ENCODE data around the gene BPI.
"Not testable (repeated sequence)": the region's sequence is repeated elsewhere in the genome, so short reads cannot be mapped to it uniquely, and the experiment has no call there.

The BPI gene

GRCh38 chr20:38306379-38306778 is 2.4 kb downstream of the BPI start:
- DNase-seq, result no peak

DNA sequence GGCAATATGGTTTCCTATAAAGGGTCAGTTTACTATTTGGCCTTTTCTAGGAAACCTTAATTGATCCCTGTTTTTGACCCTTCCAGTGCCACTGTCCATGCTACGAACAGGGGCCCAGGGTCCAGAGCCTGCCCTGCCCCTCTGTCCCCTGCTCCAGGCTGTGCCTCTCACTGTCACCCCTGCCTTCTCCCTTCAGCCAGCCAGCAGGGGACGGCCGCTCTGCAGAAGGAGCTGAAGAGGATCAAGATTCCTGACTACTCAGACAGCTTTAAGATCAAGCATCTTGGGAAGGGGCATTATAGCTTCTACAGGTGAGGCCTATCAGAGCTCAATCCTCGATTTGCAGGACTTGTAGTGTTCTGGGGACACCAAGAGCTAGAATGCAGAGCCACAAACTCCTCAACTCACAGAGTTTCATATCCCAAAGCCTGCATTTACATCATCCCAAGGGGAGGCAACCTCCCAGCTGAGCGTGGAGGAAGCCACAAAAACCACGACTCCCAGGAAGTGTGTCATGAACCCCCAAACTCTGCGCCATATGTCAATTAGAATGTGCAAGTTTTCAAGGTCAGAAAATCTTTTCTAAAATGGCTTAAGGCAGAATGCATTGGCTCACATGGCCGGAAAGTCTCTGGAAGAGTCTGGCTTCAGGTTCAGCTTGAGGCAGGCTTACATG is 3.6 kb downstream of the BPI start:
- DNase-seq, result no peak

GRCh38 chr20:38308047-38308438 is 4.1 kb downstream of the BPI start:
- no peak for DNase-seq

DNA sequence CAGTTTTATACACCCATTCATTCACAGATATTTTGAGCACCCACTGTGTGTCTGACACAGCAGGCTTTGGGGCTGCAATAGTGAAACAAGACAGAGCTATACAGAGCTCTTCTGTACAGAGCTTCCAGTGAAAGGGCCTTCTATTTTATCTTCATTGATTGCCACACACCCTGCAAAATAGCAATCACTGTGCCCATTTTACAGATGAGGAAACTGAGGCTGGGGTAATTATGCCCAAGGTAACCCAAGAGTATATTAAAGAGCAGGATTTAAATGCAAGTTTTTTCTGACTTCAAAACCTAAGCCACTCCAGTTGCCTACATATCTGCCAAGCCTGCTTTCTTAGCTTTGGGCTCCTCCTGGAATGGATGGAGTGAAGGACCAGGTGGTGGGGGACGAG is 4.5 kb downstream of the BPI start:
- DNase-seq, result no peak

- DNase-seq, result no peak
Measured at GRCh38 chr20:38311091-38311490, 7.1 kb downstream of the BPI start.

- DNase-seq, result no peak
Measured at GRCh38 chr20:38311491-38311890, 7.5 kb downstream of the BPI start.

DNA sequence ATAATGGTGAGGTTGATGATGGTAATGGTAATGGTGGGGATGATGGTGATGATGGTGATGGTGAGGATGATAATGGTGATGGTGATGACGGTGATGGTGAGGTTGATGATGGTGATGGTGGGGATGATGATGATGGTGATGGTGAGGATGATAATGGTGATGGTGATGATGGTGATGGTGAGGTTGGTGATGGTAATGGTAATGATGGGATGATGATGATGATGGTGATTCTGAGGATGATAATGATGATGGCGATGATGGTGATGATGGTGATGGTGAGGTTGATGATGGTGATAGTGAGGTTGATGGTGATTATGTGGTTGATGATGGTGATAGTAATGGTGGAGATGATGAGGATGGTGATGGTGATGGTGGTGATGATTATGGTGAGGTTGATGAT is 9.7 kb downstream of the BPI start:
- no peak for DNase-seq

DNA sequence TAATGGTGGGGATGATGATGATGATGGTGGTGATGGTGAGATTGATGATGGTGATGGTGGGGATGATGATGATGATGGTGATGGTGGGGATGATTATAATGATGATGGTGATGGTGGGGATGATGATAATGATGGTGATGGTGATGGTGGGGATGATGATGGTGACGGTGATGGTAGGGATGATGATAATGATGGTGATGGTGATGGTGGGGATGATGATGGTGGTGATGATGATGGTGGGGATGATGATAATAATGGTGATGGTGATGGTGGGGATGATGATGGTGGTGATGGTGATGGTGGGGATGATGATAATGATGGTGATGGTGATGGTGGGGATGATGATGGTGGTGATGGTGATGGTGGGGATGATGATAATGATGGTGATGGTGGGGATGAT is 10.4 kb downstream of the BPI start:
- not testable (repeated sequence) for DNase-seq

DNA sequence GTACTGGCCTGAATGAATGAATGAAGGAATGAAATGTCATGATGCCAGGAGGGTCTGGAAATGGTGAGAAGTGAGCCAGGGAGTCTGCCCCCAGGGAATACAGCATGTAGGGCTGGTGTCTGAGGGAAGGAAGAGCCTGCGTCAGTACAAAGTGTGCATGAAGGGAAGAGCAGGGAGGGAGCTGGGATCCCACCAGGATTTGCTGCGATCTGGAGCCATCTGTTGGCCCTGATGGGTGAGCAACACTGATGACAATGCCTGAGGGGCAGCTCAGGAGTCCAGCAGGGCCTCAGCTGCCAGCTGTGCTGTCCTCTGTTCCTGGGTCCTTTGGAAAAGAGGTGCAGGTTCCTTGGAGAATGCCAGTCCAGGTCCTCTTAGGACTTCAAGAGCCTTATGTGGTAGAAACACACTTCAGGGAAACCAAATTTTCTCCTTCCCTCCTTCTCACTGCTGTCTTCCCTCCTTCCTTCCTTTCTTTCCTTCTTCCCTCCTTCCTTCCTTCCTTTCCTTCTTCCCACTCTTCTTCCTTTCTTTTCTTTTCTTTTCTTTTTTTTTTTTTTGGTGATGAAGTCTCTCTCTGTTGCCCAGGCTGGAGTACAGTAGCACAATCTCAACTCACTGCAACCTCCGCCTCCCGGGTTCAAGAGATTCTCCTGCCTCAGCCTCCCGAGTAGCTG is 11.5 kb downstream of the BPI start:
- no peak for DNase-seq

GRCh38 chr20:38316341-38316740 is 12.4 kb downstream of the BPI start:
- no peak for DNase-seq

DNA sequence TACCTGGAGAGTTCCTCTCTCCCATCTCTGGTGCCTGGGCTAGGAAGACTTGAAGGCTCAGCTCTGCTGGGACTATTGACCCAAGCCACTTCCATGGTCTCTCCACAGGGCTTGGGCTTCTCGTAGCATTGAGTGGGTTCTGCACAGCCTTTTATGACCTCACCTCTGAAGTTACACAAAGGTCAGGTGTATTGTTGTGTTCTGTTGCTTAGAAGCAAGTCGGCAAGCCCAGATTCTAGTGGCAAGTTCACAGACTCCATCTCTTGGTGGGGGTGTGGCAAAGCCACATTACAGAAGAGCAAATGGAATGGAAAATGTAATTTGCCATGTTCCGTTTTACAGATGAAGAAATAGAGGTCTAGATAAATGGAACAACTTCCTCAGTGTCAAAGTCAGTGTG is 13.5 kb downstream of the BPI start:
- no peak for DNase-seq

GRCh38 chr20:38320221-38320620 is 16.3 kb downstream of the BPI start:
- no peak for DNase-seq

- no peak for DNase-seq
Measured at GRCh38 chr20:38321959-38322598, 18.1 kb downstream of the BPI start.

GRCh38 chr20:38324159-38324558 is 20.2 kb downstream of the BPI start:
- DNase-seq, result no peak

- DNase-seq, result no peak
Measured at GRCh38 chr20:38325167-38325566, 21.2 kb downstream of the BPI start.

DNA sequence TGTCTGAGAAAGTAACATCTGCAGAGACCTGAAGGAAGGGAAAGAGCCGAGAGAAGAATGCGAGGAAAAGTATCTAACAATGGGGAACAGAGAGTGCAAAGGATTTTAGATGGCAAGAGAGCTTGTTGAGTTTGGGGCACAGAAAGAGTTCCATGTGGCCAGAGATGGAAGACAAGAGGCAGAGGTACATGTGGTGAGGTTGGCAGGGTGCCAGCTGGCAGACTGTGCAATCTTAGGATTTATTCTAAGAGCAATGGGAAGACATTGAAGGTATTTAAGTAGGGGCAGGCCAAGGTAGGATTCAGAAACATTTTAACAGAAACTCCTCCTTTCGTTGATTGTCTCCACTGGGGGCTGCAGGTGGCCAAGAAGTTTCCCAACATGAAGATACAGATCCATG is 21.9 kb downstream of the BPI start:
- DNase-seq, result no peak

- DNase-seq, result no peak
Measured at GRCh38 chr20:38326309-38326708, 22.4 kb downstream of the BPI start.

GRCh38 chr20:38330638-38331037 is 26.7 kb downstream of the BPI start:
- no peak for DNase-seq

GRCh38 chr20:38331245-38331644 is 27.3 kb downstream of the BPI start:
- no peak for DNase-seq

DNA sequence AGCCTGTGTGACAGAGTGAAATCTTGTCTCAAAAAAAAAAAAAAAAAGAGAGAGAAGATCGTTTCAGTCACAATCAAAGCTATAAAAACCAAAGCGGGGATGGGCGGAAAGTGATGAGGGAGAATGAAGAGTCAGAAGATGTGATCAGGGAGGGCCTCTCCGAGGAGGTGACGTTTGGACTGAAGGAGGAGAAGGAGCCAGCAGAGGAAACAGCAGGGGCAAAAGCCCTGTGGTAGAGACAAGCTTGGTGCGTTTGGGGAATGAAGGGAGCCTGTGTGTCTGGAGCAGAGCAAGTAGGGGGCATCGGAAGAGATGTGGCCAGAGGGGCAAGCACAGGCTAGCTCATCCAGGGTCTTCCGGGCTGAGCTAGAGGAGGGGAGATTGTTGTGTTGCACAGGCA is 27.9 kb downstream of the BPI start:
- DNase-seq, result no peak

DNA sequence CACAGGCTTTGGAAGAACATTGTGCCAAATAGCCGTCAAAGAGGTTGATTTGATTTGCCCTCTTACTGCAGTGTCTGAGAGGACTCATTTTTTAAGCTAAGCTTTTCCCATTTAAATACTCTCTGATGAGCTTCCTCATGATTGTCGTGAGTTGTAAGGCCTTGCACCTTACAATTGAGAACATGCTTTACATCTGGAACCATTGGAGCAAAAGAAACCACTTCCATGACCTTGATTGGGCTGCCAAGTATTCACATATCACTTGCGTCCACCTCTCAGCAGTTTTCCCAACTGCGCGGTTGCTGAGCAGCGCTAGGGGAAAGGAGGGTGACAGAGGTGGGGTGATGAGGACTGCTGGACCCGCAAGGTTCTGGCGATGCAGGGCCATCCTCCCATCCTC is 30.1 kb downstream of the BPI start:
- DNase-seq, result no peak

DNA sequence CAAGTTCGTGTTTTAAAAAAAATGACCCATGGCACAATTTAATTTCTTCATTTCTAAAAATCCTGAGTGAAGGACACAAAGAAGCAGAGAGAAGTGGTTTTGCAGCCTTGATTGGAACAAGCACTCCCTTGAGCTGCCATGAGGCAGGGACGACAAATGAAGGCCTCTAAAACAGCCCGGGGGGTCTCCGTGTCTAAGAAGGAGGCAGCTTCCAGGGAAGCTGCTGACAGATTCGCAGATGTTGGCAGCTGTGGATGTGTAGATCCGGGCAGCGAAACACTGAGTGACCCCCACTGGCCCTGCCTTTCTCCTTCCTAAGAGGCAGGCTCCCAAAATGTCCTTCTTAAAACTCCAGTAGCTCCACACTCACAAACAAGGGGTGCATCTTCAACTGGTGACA is 32.8 kb downstream of the BPI start:
- no peak for DNase-seq

DNA sequence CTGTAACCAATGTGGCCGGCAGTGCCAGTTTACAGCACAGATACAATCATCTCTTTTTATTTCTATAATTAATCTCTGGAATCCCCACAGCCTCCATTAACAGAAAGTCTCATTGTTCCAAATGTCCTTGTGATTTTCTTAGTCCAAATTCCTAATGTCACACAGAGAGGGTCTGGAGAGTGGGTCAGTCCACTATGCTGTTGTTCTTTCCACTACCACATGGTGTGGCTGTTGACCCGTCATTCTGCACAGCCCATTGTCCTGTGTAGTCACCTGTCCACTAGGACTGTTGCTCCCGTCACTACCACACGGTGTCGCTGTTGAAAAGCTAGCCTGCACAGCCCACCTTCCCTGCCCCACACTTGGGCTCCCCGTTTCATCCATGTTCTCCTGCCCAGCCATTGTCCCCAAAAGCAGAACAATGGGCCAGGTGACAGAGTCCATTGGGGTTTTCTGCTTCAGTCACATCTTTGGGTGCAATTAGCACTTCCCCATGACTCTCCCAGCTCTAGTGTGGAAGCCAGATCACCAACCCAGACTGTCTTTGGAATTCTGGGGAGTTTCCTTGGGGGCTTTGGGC is 33.7 kb downstream of the BPI start:
- DNase-seq, result no peak

DNA sequence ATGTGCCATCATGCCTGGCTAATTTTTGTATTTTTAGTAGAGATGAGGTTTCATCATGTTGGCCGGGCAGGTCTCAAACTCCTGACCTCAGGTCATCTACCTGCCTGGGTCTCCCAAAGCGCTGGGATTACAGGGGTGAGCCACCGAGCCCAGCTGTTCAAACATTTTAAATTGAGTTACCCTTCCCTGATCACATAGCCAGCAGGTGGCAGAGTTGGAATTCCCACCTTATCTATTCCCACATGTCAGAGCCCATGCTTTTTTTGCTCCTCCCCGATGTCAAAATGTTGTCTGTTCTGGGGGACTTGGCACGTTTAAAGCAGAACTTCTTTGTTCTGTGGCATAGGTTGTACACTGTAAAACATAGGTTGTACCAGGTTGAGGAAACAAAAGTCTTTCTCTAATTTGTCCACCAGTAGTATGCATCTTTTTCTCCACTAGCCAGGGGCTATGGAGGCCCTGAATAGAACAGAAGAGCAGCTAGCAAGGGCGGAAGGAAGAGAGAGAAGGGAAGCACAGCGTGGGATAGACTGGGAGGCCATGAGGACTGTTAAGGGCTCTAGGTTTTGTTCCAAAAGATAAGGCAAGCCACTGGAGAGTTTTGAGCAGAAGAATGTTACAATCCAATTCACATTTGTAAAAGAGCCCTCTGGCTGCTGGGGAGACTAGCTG is 35.0 kb downstream of the BPI start:
- DNase-seq, result no peak

Data from NCI-H187 treated with DMSO at 0.1 percent for 48 hours (cell line).